Suppressor macrophage (primary cell): Measurements from ENCODE around the gene GMCL1.
A peak's percentile ranks its signal among the peaks of the same experiment; 100 is the strongest.
"Not testable (repeated sequence)": the region's sequence is repeated elsewhere in the genome, so short reads cannot be mapped to it uniquely, and the experiment has no call there.

Experiments
- DNase-seq, 4 experiments: peaks; one replicate each; pipeline ENCODE4 v3.0.0-alpha.2; 2020 to 2022

Gene GMCL1

DNA sequence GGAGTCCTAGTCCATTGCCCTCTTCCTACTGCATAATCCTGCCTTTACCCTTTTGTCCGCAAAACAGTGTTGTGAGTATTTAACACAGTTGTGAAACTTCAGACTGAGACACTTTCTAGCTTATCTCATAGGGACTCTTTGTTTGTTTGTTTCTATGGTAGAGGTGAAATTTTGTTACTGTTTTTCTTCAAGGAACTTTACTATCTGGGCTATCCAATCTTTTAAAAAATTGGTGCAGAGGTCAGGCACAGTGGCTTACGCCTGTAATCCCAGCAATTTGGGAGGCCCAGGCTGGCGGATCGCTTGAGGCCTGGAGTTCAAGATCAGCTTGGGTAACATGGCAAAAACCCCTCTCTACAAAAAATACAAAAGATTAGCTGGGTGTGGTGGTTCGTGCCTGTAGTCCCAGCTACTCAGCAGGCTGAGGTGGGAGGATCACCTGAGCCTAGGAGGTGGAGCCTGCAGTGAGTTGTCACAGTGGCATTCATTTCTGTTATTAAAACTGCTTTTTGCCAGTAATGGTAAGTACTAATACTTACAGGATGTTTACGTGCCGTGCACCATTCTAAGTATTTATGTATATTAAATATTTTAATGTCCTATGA is 18.8 kb downstream of the GMCL1 start:
- no peak for DNase-seq

DNA sequence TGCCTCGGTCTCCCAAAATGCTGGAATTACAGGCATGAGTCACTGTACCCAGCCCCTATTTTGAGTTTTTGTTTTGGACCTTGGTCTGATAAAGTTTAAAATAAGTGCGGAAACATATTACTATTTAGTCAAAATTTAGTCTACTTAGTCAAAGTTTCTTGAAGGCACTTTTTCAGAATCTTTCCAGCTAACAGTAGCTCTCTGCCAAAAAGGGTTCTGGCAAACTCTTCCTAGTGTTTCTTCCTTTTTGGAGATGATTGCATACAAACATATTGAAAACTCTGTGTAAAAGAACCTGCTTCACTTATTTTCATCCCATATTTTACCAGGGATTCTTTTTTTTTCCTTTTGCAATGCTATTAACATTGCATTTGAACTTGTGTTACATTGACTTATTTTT is 28.8 kb downstream of the GMCL1 start:
- no peak for DNase-seq

DNA sequence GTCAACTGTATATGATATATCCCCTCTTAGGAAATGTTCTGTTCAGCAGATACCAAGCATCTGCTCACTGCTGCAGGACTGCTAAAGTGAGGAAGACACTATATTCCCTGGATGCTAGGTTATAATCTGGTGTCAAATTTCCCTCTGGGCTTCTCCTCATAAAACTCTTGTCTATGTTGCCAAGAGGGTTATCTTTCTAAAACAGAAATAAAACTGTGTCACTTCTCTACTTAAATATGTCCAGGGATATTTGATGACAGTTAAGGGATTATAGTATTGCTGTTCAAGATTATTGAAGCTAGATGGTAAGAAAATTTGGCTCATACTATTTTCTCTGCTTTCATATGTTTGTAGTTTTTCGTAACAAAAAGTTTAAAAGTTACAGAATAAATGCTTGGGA is 33.8 kb downstream of the GMCL1 start:
- DNase-seq, result no peak

DNA sequence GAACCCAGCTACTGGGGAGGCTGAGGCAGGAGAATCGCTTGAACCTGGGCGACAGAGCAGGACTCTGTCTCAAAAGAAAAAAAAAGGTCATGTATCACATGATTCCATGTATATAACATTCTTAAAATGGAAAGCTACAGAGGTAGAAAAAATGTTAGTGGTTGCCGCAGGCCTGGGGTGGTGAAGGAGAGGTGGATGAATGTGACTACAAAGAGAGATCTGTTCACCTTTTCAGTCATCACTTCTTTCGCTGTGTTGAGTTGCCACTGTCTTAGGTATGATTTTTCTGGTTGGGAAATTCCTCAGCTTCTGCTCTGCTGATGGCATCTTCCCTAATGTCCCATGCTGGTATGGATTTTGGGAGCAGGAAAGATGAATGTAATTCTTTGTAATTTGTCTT is 59.0 kb downstream of the GMCL1 start:
- DNase-seq, result no peak

DNA sequence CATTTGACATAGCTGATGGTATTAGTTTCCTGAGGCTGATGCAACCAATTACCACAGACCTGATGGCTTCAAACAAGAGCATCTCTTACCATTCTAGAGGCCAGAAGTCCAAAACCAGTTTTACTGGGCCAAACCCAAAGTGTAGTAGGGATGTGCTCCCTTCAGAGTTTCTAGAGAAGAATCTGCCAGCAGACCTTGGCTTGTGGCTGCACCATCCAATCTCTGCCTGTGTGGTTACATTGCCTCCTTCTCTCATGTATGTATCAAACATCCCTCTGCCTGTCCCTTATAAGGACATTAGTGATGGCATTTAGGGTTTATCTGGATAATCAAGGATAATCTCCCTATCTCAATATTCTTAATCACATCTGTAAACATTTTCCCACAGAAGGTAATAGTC is 59.8 kb downstream of the GMCL1 start:
- DNase-seq, result no peak

DNA sequence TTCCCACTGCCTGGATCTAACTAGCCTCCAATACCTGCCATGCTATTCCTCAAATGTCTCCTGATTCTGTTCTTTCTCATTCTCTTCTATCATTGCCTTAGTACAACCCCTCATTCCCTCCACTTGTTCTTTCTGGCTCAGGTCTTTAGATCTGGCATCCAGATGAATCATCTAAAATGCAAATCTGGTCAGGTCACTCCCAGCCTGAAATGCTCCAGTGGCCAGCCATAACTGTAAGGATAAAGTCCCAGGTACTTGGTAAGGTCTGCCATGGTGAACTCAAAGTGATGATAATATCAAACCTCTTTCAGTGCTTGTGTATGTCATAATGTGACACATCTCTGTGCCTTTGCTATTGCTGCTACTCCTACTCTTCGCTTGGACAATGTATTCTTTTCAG is 61.4 kb downstream of the GMCL1 start:
- DNase-seq, result no peak

DNA sequence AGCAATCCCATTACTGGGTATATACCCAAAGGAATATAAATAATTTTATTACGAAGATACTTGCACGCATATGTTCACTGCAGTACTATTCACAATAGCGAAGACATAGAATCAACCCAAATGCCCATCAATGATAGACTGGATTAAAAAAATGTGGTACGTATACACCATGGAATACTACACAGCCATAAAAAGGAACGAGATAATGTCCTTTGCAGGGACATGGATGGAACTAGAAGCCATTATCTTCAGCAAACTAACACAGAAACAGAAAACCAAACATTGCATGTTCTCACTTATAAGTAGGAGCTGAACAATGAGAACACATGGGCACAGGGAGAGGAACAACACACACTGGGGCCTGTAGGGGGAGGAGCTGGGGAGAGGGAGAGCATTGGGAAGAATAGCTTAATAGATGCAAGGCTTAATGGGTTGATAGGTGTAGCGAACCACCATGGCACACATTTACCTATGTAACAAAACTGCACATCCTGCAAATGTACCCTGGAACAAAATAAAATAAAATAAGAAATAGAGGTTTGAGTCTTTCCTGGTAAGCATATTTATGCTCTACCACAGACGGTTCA is 63.5 kb downstream of the GMCL1 start:
- not testable (repeated sequence) for DNase-seq

DNA sequence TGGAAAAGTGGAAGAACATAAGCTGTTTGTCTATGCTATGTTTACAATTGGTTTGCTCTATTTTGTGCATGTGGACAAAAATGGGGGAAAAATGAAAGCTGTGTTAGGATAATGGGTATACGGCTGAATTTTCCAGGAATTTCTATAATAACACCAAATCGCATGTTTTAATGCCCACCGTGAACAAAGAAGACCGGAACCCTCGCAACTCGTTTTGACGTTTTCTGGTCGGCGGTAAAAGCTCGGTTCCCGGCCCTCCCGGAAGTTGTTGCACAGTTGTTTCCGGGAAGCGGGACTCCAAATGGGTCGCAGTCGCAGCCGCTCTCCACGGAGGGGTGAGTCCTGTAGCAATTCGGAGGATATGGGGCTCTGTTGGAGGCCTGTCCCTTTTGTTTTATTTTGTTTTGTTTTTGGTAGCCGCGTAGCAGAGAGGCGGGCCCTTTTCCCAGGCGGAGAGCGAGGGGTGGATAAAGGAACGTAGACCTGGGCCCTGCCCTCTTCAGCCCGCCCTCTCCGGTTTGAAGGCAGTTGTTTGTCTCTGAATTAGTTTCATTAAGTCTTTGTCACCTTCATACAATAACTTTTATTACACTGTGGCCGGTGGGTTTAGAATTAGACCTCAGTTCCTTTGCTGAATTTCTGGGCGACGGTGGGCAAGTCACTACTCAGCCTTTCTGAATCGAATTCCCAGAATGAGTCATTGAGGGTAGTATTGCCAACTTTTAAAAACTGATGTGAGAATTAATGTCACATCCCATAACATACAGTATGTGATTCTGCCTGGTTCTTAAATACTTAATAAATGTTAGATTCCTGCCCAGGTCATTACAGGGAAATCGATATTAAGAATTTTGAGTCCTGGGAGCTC is 64.5 kb downstream of the GMCL1 start, which contains the start of gene SNRNP27:
Gene SNRNP27 (plus strand): TSS at position 273 of the 868 bp plus-strand sequence. CDS start 29 bp downstream, at position 302.
- DNase-seq, result peak; percentile 83 to 90 (median 86)

DNA sequence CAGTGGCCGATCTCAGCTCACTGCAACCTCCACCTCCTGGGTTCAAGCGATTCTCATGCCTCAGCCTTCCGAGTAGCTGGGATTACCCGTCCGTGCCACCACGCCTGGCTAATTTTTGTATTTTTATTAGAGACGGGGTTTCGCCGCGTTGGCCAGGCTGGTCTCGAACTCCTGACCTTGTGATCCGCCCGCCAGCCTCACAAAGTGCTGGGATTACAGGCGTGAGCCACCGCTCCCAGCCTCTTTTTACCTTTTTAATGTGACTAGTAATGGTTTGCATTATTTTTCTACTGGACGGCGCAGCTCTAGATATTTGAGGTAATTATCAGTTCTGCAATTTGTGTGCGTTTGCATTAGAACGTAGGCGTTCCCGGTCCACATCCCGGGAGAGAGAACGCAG is 65.3 kb downstream of the GMCL1 start:
- not testable (repeated sequence) for DNase-seq

DNA sequence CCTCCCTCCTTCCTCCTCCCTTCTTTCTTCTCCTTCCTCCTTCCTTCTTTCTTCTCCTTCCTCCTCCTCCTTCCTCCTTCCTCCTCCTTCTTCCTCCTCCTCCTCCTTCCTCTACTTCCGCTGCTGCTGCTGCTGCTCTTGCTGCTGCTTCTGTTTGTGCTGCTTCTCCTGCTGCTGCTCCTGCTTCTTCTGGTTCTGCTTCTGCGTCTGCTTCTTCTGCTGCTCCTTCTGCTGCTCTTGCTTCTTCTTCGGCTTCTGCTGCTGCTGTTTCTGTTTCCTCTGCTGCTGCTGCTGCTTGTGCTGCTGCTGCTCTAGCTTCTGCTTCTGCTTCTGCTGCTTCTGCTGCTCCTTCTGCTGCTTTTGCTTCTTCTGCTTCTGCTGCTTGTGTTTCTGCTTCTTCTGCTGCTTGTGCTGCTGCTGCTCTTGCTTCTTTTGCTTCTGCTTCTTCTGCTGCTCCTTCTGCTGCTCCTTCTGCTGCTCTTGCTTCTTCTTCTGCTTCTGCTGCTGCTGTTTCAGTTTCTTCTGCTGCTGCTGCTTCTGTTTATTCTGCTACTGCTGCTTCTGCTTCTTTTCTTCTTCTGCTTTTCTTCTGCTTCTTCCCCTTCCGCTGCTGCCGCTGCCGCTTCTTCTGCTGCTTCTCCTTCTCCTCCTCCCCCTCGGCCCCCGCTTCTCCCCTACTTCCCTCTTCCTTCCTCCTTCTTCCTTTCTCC is 72.9 kb downstream of the GMCL1 start:
- DNase-seq, result peak; percentile 76 to 93 (median 83)

DNA sequence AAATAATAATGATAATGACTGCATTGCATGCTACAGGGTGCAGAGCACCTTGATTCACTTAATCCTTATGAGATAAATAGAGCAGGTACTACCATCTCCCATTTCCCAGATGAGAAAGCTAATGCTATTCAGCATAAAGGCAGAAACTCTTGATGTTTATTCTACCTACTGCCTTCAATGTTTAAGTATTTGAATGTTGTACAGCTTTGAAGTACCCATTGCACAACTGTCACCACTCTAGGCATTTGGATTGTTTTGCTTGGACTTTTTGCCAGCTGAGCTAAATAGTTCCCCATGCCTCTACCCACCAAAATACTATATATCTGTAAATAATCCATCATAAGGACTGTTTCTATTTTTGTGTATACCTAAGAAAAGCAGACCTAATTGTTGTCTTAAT is 77.8 kb downstream of the GMCL1 start:
- DNase-seq, result no peak

DNA sequence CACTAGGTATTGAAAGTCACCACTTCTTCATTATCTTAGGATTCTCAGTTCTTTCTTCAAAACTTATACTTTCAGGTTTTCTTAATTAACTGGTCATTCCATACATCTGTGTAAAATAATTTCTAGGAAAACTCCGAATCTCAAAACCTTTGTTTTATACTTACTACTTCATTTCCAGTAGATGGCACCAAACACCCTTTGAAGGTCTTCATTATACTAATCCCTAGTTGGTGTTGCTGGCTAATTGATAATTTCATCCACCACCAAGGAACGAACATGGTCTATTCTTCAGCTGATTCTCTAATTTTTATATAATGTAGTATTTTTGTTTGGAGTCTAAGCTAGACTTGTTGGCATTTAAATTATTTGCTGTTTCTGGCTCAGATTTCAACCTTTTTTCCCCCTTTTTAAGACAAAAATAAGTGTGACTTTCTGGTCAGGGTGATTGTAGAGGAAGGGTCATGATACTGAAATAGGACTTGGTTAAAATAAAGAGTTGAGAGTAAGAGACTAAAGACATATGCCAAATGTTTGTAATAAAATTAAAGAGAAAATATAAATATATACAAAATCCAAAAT is 82.6 kb downstream of the GMCL1 start:
- peak in 3 of 4 experiments; percentile 34 to 89 (median 79) for DNase-seq

DNA sequence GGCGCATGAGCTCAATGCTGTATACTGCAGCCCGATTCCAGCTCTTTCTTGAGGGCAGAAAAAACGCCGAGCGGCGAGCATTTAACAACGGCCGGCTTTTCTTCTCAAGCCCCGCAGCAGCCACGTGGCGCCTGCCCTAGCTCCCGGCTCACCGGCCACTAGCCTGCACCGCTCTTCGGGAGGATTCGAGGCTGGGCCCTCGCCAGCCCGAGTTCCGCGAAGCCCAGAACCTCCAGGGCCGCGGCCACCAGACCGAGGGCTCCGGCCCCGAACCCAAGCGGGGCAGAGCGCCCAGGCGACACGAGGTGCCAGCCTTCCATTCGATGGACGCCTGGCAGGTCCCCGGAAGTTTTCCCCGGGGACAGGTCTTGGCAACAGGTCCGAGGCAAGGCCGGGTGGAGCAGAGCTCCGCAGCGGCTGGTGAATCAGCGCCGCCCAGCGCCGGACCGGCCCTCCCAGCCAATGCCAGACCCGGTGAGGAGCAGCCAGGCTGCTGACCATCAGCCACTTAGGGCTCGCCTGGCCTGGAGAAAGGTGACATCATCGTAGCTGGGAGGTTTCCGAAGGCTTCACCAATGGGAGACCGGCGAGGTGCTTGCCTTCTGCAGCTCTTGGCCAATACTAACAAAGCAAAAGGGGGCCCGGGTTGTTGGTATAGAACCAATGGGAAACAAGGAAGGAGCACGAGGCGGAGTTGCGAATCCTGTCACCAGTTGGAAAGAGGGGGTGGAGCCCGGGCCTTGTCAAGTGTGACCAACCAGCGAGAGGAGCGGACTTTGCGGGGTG is 84.9 kb downstream of the GMCL1 start:
- DNase-seq, result peak; percentile 99 to 100 (median 100)

DNA sequence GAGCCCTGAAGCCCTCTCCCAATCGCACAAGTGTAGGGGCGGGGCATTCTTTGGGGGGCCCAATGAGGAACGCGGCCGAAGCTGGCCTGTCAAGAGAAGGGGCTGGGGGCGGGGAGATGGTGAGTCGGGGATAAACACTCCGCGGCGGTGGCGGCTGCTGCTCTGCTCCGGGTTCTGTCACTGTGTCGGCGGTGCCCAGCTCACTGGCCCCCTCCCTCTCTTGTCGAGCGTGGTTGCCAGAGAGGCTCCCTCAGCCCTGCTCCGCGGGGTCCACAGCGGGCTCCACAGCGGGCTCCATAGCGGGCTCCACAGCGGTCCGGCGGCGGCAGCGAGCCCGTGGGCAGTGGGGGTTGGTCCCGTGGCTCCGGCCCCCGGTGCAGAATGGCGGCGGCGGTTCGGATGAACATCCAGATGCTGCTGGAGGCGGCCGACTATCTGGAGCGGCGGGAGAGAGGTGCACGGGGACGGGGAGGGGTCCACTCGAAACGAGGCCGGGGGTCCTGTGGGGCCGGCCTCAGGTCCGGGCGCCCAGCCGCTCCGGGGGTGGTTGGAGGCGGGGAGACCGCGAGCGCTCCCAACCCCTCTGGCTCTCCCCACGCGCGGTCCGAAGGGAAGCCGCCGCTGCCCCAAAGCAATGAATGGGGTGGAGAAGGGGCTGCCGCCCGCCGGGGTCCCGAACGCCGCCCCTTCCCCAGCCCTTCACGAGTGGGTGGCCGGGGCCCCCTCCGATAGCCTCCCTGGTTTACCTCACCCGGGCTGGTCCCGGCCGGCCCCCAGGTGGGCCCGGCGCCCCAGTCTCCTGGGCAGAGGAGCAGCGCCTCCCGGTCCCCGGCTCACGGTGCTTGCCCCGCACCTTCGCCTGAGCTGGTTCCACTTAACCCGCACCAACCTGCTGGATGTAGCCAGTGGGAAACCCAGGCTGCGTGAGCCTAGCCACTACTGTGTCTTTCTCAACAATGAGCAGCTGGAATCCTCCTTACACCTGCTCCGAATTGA is 85.8 kb downstream of the GMCL1 start, which contains the start of gene MXD1:
Gene MXD1 (plus strand): TSS at position 160 of the 996 bp plus-strand sequence. CDS start 222 bp downstream, at position 382.
- DNase-seq, result peak; percentile 34 to 61 (median 46)

DNA sequence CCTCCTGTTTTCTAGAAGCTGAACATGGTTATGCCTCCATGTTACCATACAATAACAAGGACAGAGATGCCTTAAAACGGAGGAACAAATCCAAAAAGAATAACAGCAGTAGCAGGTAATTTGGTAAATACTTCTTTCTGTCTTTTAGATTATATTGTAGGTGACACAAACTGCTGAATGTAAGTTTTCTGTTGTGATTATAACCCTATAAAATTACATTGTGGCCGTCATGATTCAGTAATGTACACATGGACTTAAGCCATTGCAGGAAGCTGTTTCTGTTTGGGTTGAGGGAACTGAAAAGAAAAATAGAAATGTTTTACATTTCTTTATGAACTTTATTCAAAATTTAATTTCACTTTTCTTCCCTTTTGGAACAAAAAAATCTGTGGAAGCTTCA is 86.6 kb downstream of the GMCL1 start:
- no peak for DNase-seq

DNA sequence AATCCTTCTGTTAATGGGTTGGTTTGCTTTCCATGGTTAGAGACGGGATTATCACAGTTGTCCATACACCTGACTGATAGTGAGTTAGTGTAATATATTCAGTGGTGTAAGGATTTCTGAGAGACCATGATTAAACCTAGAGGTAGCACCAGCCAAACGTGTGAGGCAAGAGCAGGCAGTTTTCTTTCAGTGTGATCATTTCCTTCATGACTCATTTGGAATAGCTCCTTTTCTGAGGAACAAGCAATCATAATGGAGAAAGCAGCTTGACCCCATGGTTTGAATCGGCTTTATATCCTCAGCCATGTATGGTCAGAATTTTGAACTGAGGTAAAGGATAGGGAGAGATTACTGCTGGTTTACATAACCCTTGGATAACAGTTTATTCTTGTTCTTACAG is 88.4 kb downstream of the GMCL1 start:
- DNase-seq, result peak; percentile 69 to 87 (median 76)

DNA sequence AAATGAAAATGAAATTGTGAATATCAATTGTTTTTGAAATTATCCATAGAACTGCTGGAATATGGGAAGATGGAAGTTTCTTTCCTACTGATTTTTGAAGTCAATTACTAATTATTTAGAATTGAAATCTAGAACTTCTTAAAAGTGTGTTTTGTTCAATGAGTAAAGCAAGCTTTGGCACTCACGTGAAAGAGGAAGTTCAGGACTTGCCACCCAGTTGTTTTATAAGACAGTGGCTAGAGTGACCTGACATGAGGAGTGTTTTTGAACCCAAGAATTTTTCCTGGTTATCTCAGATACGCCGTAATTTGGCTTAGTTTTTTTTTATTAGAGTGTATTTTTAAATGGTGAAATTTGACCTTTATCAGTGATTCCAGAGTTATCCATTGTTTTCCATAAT is 88.9 kb downstream of the GMCL1 start:
- peak; percentile 43 to 72 (median 57) for DNase-seq

DNA sequence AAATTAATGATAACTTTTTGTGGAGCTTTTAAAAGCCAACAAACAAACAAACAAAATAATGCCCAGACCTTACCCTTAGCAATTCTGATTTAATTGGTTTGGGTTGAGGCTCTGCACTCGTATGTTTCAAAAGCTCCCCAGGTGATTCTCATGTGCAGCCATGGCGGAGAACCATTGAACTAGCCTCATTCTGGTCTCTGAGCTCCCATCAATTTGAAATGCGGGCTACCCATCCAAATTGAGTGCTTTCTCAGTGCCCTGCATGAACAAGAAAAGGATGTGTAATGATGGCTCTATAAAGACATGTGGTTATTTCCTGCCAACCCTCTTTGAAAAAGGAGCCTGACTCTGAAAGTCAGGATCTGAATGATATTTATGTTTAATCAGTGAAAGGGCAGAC is 93.7 kb downstream of the GMCL1 start:
- no peak for DNase-seq

DNA sequence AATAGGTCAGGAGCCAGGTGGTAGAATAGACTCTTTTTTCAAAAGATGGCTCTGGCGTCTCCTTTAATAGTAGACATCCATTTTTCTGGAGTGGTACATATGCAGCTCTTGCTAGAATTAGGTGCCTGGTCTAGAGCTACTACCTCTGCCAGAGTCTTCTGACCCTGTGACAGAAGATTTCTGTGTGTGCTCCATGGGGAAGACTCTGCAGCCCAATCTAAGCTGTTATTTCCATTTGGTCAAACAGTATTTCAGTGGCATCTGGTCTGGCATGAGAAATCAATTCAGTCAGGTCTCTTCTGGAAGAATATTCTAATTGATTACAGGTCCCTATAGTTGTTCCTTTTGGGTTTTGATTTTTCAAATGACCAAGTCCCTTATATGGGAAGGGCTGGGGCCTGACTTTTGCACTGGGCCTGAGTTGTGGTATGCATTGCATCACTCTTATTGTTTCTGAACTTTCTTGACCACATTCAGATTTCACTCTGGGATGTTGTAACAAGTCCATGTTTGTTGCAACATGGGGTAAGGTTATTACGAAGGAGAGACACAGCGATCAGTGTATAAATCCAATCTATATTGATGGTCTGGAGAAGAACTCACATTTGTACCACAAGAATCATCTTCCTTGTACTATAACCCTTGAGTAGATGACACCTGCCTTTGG is 97.5 kb downstream of the GMCL1 start:
- peak; percentile 32 to 70 (median 56) for DNase-seq
